Subcutaneous adipose tissue (tissue), 4 donors: ENCODE results near the gene FUT7. TPM values are rescaled to one million over a fixed set of nuclear protein-coding genes. Genes with fewer than 3 reads are reported as not detected.

Experiments used
- total RNA-seq, 4 donors: library from RNA; depleted of rRNA; stranded (reverse); fragments of >200 nt; gene quantifications; one replicate each; pipeline ENCODE4 v1.1.0, GENCODE V29; 2016
- TF ChIP-seq, protein P1 (sequence below): fragments of 450-650 bp; IDR thresholded peaks from one replicate; pipeline ENCODE4 v1.5.1; 2016; ENCODE audit warnings: low read depth, mild to moderate bottlenecking, control low read depth, antibody characterized with exemption, moderate library complexity

Gene FUT7
- total RNA-seq, 4 donors from 2014 or later: 0.22 to 0.34 TPM; not detected in 2

- TF ChIP-seq, protein P1, sequence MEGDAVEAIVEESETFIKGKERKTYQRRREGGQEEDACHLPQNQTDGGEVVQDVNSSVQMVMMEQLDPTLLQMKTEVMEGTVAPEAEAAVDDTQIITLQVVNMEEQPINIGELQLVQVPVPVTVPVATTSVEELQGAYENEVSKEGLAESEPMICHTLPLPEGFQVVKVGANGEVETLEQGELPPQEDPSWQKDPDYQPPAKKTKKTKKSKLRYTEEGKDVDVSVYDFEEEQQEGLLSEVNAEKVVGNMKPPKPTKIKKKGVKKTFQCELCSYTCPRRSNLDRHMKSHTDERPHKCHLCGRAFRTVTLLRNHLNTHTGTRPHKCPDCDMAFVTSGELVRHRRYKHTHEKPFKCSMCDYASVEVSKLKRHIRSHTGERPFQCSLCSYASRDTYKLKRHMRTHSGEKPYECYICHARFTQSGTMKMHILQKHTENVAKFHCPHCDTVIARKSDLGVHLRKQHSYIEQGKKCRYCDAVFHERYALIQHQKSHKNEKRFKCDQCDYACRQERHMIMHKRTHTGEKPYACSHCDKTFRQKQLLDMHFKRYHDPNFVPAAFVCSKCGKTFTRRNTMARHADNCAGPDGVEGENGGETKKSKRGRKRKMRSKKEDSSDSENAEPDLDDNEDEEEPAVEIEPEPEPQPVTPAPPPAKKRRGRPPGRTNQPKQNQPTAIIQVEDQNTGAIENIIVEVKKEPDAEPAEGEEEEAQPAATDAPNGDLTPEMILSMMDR: no peak
Measured at GRCh38 chr9:137032858-137033257, 970 bp upstream of the FUT7 start.

DNA sequence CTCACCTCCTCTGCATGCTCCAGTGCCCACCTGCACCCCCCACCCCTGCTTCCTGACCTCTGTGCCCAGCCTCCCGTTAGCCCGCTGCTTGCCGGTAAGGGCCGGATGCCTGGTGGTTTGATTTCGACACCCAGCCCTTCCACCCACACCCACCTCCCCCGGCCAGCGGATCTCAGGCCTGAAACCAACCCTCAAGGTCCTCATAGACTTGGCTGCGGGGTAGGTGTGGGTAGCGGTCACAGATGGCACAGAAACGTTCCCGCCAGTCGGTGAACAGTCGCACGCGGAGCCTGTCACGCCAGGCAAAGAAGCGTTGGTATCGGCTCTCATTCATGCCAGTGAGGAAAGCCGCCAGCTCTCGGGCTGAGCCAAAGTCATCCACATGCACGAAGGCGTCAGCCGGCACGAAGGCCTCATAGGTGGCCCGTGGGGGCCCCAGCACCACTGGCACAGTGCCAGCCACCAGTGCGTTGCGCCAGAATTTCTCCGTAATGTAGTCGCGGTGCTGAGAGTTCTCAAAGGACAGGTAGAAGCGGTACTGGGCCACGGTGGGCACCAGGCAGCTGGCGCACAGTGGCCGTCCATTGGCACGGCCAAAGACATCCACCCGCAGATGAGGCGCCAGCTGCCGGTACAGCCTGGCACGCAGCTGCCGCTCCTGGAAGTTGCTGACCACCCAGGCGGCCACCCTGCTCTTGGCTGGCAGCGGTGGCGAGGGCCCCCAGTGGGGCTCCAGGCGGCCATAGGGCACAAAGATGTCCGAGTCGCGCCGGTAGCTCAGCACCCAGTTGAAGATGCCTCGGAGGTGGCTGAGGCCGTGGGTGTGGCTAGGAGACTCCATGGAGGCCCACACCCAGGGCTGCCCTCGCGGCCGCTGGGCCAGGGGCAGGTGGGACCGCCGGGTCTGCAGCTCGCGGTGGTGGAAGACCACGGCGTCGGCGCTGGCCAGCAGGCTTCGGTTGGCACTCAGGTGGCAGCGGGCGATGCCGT, 1.1 kb downstream of the FUT7 start:
- TF ChIP-seq, protein P1: no peak

DNA sequence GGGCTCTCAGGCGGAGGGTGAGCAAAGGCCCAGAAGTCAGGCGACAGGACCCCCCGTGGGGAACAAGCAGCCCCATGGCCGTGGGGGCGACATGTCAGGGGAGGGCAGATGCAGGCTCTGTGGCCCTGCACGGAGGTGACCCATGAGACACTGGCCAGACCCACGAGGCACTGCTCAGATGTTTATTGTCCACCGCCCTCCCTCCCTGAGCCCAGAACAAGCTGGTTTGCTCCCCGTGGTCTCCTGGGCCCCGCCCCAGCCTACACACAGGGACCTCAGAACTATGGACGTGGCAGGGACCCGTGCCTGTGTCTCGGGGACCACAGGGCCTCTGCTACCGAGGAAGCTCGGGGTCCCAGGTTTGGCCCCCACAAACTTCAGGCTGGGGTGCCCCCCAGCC, 1.9 kb downstream of the FUT7 start:
- TF ChIP-seq, protein P1: no peak

DNA sequence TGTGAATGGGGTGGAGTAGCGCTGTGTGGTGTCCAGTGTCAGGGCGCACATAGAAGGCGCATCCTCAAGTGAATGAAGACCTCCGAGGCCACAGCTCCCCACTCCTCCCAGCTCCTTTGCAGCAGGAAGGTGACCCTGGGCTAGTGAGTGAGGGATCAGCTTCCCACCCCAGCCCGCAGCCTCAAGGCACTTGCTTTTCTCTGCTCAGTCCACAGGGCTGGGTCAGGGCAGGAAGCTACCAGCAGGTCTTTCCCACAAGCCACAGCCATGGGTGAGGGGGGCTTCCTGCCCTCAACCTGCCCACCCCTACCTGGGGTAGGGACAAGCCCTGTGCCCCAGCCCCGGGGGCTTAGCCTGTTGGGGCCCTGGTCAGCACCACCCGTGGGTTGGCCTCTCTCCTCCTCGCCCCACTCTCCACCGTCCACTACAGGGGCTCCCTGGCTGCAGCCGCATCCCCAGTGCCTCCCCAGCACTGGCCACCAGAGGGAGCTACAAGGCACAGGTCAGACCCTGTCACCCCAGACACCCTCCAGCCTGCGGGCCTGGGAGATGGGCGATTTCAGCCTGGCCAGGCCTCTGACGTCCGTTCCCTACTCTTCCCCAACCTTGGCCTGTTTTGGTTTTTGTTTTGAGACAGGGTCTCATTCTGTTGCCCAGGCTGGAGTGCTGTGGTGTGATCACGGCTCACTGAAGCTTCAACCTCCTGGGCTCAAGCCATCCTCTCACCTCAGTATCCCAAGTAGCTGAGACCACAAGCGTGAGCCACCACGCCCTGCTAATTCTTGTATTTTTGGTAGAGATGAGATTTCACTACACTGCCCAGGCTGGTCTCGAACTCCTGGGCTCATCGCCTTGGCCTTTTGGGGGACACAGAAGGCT, 2.6 kb downstream of the FUT7 start:
- TF ChIP-seq, protein P1: no peak

DNA sequence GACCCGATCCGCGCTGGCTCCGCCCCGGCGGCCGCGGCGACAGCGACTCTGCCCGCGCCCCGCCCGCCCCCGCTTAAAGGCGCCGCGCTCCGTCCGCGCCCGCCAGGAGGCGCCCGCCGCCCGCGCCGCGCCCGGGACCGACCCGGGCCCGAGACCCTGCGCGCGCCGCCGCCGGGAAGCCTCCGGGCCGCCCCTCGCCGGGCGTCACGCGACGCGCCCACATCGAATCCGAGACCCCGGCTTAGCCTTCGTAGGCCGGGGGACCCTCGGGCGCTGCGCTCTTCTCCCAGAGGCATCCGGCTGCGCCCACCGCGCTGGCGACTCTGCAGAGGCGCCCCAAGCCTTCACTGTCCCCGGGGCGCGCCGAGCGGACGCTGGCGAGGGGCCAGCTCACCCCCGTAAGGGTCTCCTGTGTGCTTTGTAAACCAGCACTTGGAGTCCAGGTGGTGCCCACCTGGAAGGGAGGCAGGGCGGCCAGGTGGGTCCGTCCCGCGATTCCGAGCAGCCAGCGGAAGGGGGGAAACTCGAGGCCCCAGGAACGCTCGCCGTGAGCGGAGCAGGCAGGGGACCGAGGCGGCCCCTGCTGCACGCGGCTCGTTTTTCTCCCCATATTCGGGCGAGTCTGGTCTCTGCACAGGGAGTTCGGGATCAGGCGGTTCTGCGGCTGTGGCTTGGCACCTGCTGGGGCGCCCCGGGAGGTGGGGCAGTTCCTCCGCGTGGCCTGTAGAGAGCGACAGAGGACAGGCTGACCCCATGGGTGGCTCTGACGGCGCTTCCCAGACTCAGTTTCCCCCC, 3.4 kb downstream of the FUT7 start:
- TF ChIP-seq, protein P1: no peak

GRCh38 chr9:137027369-137028262, 4.3 kb downstream of the FUT7 start, which contains the start of gene ABCA2:
Gene ABCA2 (minus strand): TSS chr9:137028237. CDS start chr9:137028140, 97 bp downstream.
- TF ChIP-seq, protein P1: no peak
